Measurements from ENCODE around the gene MCHR1. TPM values are rescaled to one million over a fixed set of nuclear protein-coding genes. Genes with fewer than 3 reads are reported as not detected.
A peak's percentile ranks its signal among the peaks of the same experiment; 100 is the strongest.

Gene MCHR1
- total RNA-seq, 1 experiment from 2014 or later, result 1.0 TPM

GRCh38 chr22:40694411-40694810 is 15.1 kb downstream of the MCHR1 start (continued):
- TF ChIP-seq ZBTB43 (CRISPR knock-in tag; IDR thresholded peaks at IDR 0.05), result no peak

GRCh38 chr22:40701274-40701673 is 22.0 kb downstream of the MCHR1 start:
- H3K36me3 Mint-ChIP-seq, result peaks cover 2% of the 10 kb centered on the region; the same call in 1 of the 2 replicates
- CTCF ChIA-PET, result interaction anchor here (1.4 kb wide), 1 partner anchor 13 kb away, joined by 4 read pairs; no protein-coding TSS in a partner anchor
- TF ChIP-seq NFATC4 (CRISPR knock-in tag; IDR thresholded peaks at IDR 0.05) (no peak), FOXK1 (CRISPR knock-in tag; IDR thresholded peaks at IDR 0.05) (no peak), ZNF219 (CRISPR knock-in tag; IDR thresholded peaks at IDR 0.05; ENCODE audit: borderline replicate concordance) (no peak), NR3C1 (CRISPR knock-in tag; conservative IDR thresholded peaks at IDR 0.05; ENCODE audit: low read depth) (no peak), NFE2L1 (CRISPR knock-in tag; IDR thresholded peaks at IDR 0.05) (no peak), RELA (CRISPR knock-in tag; IDR thresholded peaks at IDR 0.05; ENCODE audit: borderline replicate concordance) (no peak), ZNF232 (CRISPR knock-in tag; IDR thresholded peaks at IDR 0.05) (no peak), ZNF512 (CRISPR knock-in tag; IDR thresholded peaks at IDR 0.05; ENCODE audit: borderline replicate concordance) (no peak), ZMAT4 (CRISPR knock-in tag; IDR thresholded peaks at IDR 0.05) (no peak), EMX1 (CRISPR knock-in tag; IDR thresholded peaks at IDR 0.05) (no peak), IRF1 (CRISPR knock-in tag; IDR thresholded peaks at IDR 0.05) (no peak)
- H3K9me3 Mint-ChIP-seq, result peaks cover 5% of the 10 kb centered on the region; the same call in 1 of the 2 replicates
- POLR2A ChIA-PET, result interaction anchor here (0.6 kb wide), 1 partner anchor 321 kb away, joined by 3 read pairs; no protein-coding TSS in a partner anchor
- H3K27ac Mint-ChIP-seq, result peak overlapping the region; percentile 15; the same call in 1 of the 2 replicates
- DNase-seq (ENCODE audit: low spot score) (no peak), ATAC-seq (no peak)
- no peaks in the 10 kb centered on the region for H3K27me3 Mint-ChIP-seq (ENCODE audit: low read depth)
- no peak overlapping the region for H3K4me3 Mint-ChIP-seq
- peaks cover 11% of the 10 kb centered on the region for H3K4me1 Mint-ChIP-seq

- Mint-ChIP-seq H3K4me3 (no peak overlapping the region), H3K36me3 (peaks cover 10% of the 10 kb centered on the region), H3K27ac (no peak overlapping the region; the same call in 1 of the 2 replicates), H3K27me3 (ENCODE audit: low read depth) (0 out of 2 replicates have a peak, but pooled peaks cover 3% of the 10 kb centered on the region), H3K4me1 (peaks cover 14% of the 10 kb centered on the region), H3K9me3 (peaks cover 20% of the 10 kb centered on the region)
- TF ChIP-seq ATF3 (CRISPR knock-in tag; conservative IDR thresholded peaks at IDR 0.05) (no peak), ARID4B (CRISPR knock-in tag; IDR thresholded peaks at IDR 0.05; ENCODE audit: borderline replicate concordance) (no peak), USF2 (CRISPR knock-in tag; IDR thresholded peaks at IDR 0.05) (peak; percentile 70)
- DNase-seq (ENCODE audit: low spot score) (no peak), ATAC-seq (peak; percentile 30; the same call in 1 of the 2 replicates)
- POLR2A ChIA-PET, result no interaction called here
- CTCF ChIA-PET, result interaction anchor here (0.8 to 1.6 kb wide), 3 partner anchors 11 to 57 kb away, joined by 3 to 5 read pairs (median 4); no protein-coding TSS in a partner anchor
Measured at GRCh38 chr22:40703174-40703573, 23.9 kb downstream of the MCHR1 start.
